ENCODE data around the gene YIPF3. TPM values are rescaled to one million over a fixed set of nuclear protein-coding genes. Genes with fewer than 3 reads are reported as not detected.

Gene YIPF3
- total RNA-seq, 1 experiment from 2014 or later, result 65.1 TPM

DNA sequence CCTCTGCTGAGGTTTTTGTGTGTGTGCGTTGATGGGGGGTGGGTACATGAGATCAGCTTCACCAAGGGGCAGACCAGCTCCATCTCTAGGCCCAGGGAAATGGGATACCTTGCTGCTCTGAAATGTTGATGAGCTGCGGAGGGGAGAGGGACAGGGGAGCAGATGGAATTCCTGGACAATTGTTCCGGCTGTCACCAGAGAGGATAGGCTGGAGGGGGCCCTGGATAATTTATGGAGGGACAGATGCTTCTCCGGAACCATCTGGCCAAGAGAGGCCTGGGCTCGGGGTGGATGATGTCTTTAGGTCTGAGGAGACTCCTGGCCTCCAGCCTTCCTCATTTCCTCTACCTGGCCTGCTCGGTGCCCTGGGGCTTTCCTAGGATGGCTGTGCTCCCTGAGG lies 41.2 kb downstream of the YIPF3 start:
- no peak for DNase-seq (ENCODE audit: unreplicated experiment)
- Mint-ChIP-seq H3K4me1 (ENCODE audit: insufficient read depth, unreplicated experiment) (peaks cover 10% of the 10 kb centered on the region), H3K4me3 (ENCODE audit: unreplicated experiment) (no peak overlapping the region), H3K27ac (ENCODE audit: low read depth, unreplicated experiment) (no peak overlapping the region), H3K27me3 (ENCODE audit: insufficient read depth, unreplicated experiment) (no peaks in the 10 kb centered on the region), H3K9me3 (ENCODE audit: unreplicated experiment) (no peaks in the 10 kb centered on the region), H3K36me3 (ENCODE audit: insufficient read depth, unreplicated experiment) (peaks cover 15% of the 10 kb centered on the region)
- CTCF ChIA-PET, result interaction anchor here (0.5 to 0.6 kb wide), 2 partner anchors 759 to 762 kb away, joined by 4 read pairs; no protein-coding TSS in a partner anchor
- intact Hi-C loops (cut with micrococcal nuclease), result no loop called here
- TF ChIP-seq, protein P1, sequence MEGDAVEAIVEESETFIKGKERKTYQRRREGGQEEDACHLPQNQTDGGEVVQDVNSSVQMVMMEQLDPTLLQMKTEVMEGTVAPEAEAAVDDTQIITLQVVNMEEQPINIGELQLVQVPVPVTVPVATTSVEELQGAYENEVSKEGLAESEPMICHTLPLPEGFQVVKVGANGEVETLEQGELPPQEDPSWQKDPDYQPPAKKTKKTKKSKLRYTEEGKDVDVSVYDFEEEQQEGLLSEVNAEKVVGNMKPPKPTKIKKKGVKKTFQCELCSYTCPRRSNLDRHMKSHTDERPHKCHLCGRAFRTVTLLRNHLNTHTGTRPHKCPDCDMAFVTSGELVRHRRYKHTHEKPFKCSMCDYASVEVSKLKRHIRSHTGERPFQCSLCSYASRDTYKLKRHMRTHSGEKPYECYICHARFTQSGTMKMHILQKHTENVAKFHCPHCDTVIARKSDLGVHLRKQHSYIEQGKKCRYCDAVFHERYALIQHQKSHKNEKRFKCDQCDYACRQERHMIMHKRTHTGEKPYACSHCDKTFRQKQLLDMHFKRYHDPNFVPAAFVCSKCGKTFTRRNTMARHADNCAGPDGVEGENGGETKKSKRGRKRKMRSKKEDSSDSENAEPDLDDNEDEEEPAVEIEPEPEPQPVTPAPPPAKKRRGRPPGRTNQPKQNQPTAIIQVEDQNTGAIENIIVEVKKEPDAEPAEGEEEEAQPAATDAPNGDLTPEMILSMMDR (IDR thresholded peaks at IDR 0.05; ENCODE audit: unreplicated experiment), result no peak
- no TSS peak for BruUV-seq (replicated peaks)
- POLR2A ChIA-PET, result interaction anchor here (0.6 to 11.7 kb wide), 3 partner anchors 19 to 106 kb away, joined by 3 to 209 read pairs (median 4); partner anchors contain the start of gene ZNF318

GRCh38 chr6:43472515-43472914 lies 44.2 kb downstream of the YIPF3 start:
- H3K27me3 Mint-ChIP-seq (ENCODE audit: insufficient read depth, unreplicated experiment), result no peaks in the 10 kb centered on the region
- H3K4me3 Mint-ChIP-seq (ENCODE audit: unreplicated experiment), result no peak overlapping the region
- ChIA-PET CTCF (interaction anchor here (0.7 to 1.2 kb wide), 4 partner anchors 23 to 39 kb away, joined by 3 read pairs; no protein-coding TSS in a partner anchor), POLR2A (interaction anchor here (1.2 kb wide), 1 partner anchor 24 kb away, joined by 3 read pairs; no protein-coding TSS in a partner anchor)
- H3K4me1 Mint-ChIP-seq (ENCODE audit: insufficient read depth, unreplicated experiment), result peaks cover 15% of the 10 kb centered on the region
- no peak overlapping the region for H3K27ac Mint-ChIP-seq (ENCODE audit: low read depth, unreplicated experiment)
- TF ChIP-seq, protein P1 (IDR thresholded peaks at IDR 0.05; ENCODE audit: unreplicated experiment), result no peak
- no peak for DNase-seq (ENCODE audit: unreplicated experiment)
- H3K9me3 Mint-ChIP-seq (ENCODE audit: unreplicated experiment), result no peaks in the 10 kb centered on the region
- no peaks in the 10 kb centered on the region for H3K36me3 Mint-ChIP-seq (ENCODE audit: insufficient read depth, unreplicated experiment)
- no TSS peak for BruUV-seq (replicated peaks)
- intact Hi-C loops (cut with micrococcal nuclease), result no loop called here

DNA sequence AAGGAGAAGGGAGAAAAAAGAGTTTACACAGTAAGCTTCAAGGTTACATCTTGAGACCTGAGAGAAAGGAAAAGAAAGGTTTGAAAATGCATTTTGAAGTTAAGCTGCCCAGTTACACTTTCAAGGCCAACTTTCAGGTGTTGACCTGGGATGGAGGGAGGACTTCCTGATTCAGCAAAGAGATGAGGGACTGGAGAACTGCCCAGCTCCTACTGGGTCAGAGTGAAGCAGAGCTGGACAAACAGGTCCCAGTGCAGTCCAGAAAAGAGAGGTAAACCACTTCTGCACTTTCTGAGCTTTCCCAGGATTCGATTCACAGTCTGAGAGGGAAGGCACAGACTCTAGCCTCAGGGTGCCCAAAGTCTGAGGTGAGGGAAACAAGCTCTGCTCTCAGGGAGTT lies 45.3 kb downstream of the YIPF3 start:
- H3K27ac Mint-ChIP-seq (ENCODE audit: low read depth, unreplicated experiment), result no peak overlapping the region
- ChIA-PET CTCF (interaction anchor here (1.0 to 1.2 kb wide), 4 partner anchors 24 to 241 kb away, joined by 3 to 6 read pairs (median 3); no protein-coding TSS in a partner anchor), POLR2A (interaction anchor here (0.6 to 2.7 kb wide), 4 partner anchors 8 to 101 kb away, joined by 3 to 10 read pairs (median 4); no protein-coding TSS in a partner anchor)
- H3K4me1 Mint-ChIP-seq (ENCODE audit: insufficient read depth, unreplicated experiment), result peaks cover 5% of the 10 kb centered on the region
- intact Hi-C loops (cut with micrococcal nuclease), result no loop called here
- BruUV-seq (replicated peaks), result no TSS peak
- no peak overlapping the region for H3K4me3 Mint-ChIP-seq (ENCODE audit: unreplicated experiment)
- TF ChIP-seq, protein P1 (IDR thresholded peaks at IDR 0.05; ENCODE audit: unreplicated experiment), result no peak
- no peaks in the 10 kb centered on the region for H3K9me3 Mint-ChIP-seq (ENCODE audit: unreplicated experiment)
- no peaks in the 10 kb centered on the region for H3K36me3 Mint-ChIP-seq (ENCODE audit: insufficient read depth, unreplicated experiment)
- H3K27me3 Mint-ChIP-seq (ENCODE audit: insufficient read depth, unreplicated experiment), result no peaks in the 10 kb centered on the region
- no peak for DNase-seq (ENCODE audit: unreplicated experiment)

GRCh38 chr6:43469947-43470346 lies 46.8 kb downstream of the YIPF3 start:
- TF ChIP-seq, protein P1 (IDR thresholded peaks at IDR 0.05; ENCODE audit: unreplicated experiment), result no peak
- H3K36me3 Mint-ChIP-seq (ENCODE audit: insufficient read depth, unreplicated experiment), result no peaks in the 10 kb centered on the region
- no peak for DNase-seq (ENCODE audit: unreplicated experiment)
- no peaks in the 10 kb centered on the region for H3K9me3 Mint-ChIP-seq (ENCODE audit: unreplicated experiment)
- no TSS peak for BruUV-seq (replicated peaks)
- H3K4me1 Mint-ChIP-seq (ENCODE audit: insufficient read depth, unreplicated experiment), result peaks cover 5% of the 10 kb centered on the region
- ChIA-PET POLR2A (interaction anchor here (1.0 to 2.7 kb wide), 3 partner anchors 10 to 26 kb away, joined by 3 to 10 read pairs (median 4); no protein-coding TSS in a partner anchor), CTCF (interaction anchor here (0.6 to 0.7 kb wide), 4 partner anchors 209 to 724 kb away, joined by 3 to 5 read pairs (median 4); partner anchors contain the start of gene TBCC)
- no peak overlapping the region for H3K27ac Mint-ChIP-seq (ENCODE audit: low read depth, unreplicated experiment)
- H3K27me3 Mint-ChIP-seq (ENCODE audit: insufficient read depth, unreplicated experiment), result no peaks in the 10 kb centered on the region
- intact Hi-C loops (cut with micrococcal nuclease), result no loop called here
- no peak overlapping the region for H3K4me3 Mint-ChIP-seq (ENCODE audit: unreplicated experiment)
